AG09309 (cell line): Measurements from ENCODE around the gene RALBP1.

Experiments used
- DNase-seq: peaks from one replicate; pipeline ENCODE4 v3.0.0-alpha.2; 2010; ENCODE audit warnings: low read depth
- H3K4me3 ChIP-seq: 2 replicates; pipeline ENCODE4 v1.5.1; 2011; ENCODE audit warnings: mild to moderate bottlenecking, low read depth, low read length, moderate library complexity; ENCODE audit not compliant: control insufficient read depth
- CTCF ChIP-seq: IDR thresholded peaks from 2 replicates; pipeline ENCODE4 v1.5.1; 2011; ENCODE audit warnings: mild to moderate bottlenecking, low read depth, low read length, inconsistent platforms; ENCODE audit not compliant: insufficient read depth, control insufficient read depth; ENCODE audit errors: missing control alignments

The RALBP1 gene

GRCh38 chr18:9494778-9495331 lies 19.5 kb downstream of the RALBP1 start:
- no peak for TF ChIP-seq CTCF
- H3K4me3 ChIP-seq, result no peak overlapping the region
- no peak for DNase-seq

- DNase-seq, result no peak
- no peak for TF ChIP-seq CTCF
- no peak overlapping the region for H3K4me3 ChIP-seq
Measured at GRCh38 chr18:9495465-9495864, 20.2 kb downstream of the RALBP1 start.

- no peak overlapping the region for H3K4me3 ChIP-seq
- no peak for DNase-seq
- TF ChIP-seq CTCF, result no peak
Measured at GRCh38 chr18:9495916-9496705, 20.8 kb downstream of the RALBP1 start.

- TF ChIP-seq CTCF, result no peak
- H3K4me3 ChIP-seq, result no peak overlapping the region
- no peak for DNase-seq
Measured at GRCh38 chr18:9506046-9506792, 30.9 kb downstream of the RALBP1 start.

- no peak for TF ChIP-seq CTCF
- no peak for DNase-seq
- H3K4me3 ChIP-seq, result no peak overlapping the region
Measured at GRCh38 chr18:9507565-9508088, 32.3 kb downstream of the RALBP1 start.

- TF ChIP-seq CTCF, result no peak
- no peak overlapping the region for H3K4me3 ChIP-seq
- DNase-seq, result no peak
Measured at GRCh38 chr18:9508446-9509025, 33.2 kb downstream of the RALBP1 start.
